Thymus (tissue), 11 donors: ENCODE results near the gene TSBP1. TPM values are rescaled to one million over a fixed set of nuclear protein-coding genes. Genes with fewer than 3 reads are reported as not detected.
"Not testable (repeated sequence)": the region's sequence is repeated elsewhere in the genome, so short reads cannot be mapped to it uniquely, and the experiment has no call there.

Experiments used
- DNase-seq, 9 donors: peaks; one replicate each; pipeline ENCODE4 v3.0.0-alpha.2; 2013; ENCODE audit warnings: low spot score in 9 of 9, low read depth in 6 of 9, missing footprints in 1 of 9
- H3K27ac ChIP-seq, 2 donors: one replicate each; pipeline ENCODE4 v1.5.1; 2013; ENCODE audit warnings: control low read depth in 1 of 2, low read depth in 1 of 2, low read length in 1 of 2, mild to moderate bottlenecking in 1 of 2, moderate library complexity in 1 of 2
- H3K27me3 ChIP-seq, 2 donors: one replicate each; pipeline ENCODE4 v1.5.1; 2013; ENCODE audit warnings: low read length in 1 of 2; ENCODE audit not compliant: control insufficient read depth in 2 of 2, insufficient read depth in 1 of 2
- H3K36me3 ChIP-seq, 2 donors: one replicate each; pipeline ENCODE4 v1.5.1; 2013; ENCODE audit warnings: low read length in 1 of 2, mild to moderate bottlenecking in 1 of 2, moderate library complexity in 1 of 2; ENCODE audit not compliant: control insufficient read depth in 2 of 2, insufficient read depth in 2 of 2
- H3K4me1 ChIP-seq, 2 donors: one replicate each; pipeline ENCODE4 v1.5.1; 2013; ENCODE audit warnings: low read length in 2 of 2; ENCODE audit not compliant: control insufficient read depth in 2 of 2, insufficient read depth in 2 of 2
- H3K4me3 ChIP-seq, 2 donors: one replicate each; pipeline ENCODE4 v1.5.1; 2013; ENCODE audit warnings: low read length in 2 of 2, control low read depth in 1 of 2, mild to moderate bottlenecking in 1 of 2
- H3K9me3 ChIP-seq, 2 donors: one replicate each; pipeline ENCODE4 v1.5.1; 2013; ENCODE audit warnings: low read length in 1 of 2, mild to moderate bottlenecking in 1 of 2; ENCODE audit not compliant: control insufficient read depth in 2 of 2, insufficient read depth in 1 of 2
- WGBS: extraction: QIAGEN DNeasy Blood & Tissue Kit; methylation state at CpG from one replicate; pipeline ENCODE4 v1.1.7; 2013; 5-methylcytosine and 5-hydroxymethylcytosine counted together
- polyA plus RNA-seq: library from polyadenylated mRNA; stranded (reverse); fragments of 200-250 nt; gene quantifications from one replicate; pipeline ENCODE4 v1.2.3, GENCODE V29; 2013
- total RNA-seq: library from RNA; stranded (reverse); fragments of 120-200 nt; gene quantifications from one replicate; pipeline ENCODE4 v1.2.4, GENCODE V29; 2013
- donor health status: healthy.

Gene TSBP1
- total and polyA plus RNA-seq, 2 donors, result not detected

DNA sequence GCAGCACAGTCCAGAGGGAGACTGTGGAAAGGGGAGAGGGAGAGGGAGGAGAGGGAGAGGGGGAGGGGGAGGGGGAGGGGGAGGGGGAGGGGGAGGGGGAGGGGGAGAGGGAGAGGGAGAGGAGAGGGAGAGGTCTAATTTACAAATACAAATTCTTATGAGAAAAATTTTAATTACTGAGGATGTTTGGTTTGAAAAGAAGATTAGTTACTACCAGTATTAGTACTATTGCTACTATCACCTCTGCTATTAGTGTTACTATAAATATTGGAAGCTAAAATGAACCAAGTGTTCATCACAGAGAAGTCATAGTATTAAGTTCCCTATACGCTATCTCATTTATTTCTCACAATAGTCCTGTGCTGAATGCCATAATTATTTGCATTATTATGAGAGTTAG is 14.3 kb upstream of the TSBP1 start:
- no peaks in the 10 kb centered on the region for H3K9me3 ChIP-seq
- 100% methylated on average over 1 of the region's 1 CpG for WGBS
- no peak for DNase-seq
- H3K27ac ChIP-seq, result no peak overlapping the region
- H3K27me3 ChIP-seq, result no peaks in the 10 kb centered on the region
- no peaks in the 10 kb centered on the region for H3K4me1 ChIP-seq
- no peaks in the 10 kb centered on the region for H3K36me3 ChIP-seq
- no peak overlapping the region for H3K4me3 ChIP-seq

DNA sequence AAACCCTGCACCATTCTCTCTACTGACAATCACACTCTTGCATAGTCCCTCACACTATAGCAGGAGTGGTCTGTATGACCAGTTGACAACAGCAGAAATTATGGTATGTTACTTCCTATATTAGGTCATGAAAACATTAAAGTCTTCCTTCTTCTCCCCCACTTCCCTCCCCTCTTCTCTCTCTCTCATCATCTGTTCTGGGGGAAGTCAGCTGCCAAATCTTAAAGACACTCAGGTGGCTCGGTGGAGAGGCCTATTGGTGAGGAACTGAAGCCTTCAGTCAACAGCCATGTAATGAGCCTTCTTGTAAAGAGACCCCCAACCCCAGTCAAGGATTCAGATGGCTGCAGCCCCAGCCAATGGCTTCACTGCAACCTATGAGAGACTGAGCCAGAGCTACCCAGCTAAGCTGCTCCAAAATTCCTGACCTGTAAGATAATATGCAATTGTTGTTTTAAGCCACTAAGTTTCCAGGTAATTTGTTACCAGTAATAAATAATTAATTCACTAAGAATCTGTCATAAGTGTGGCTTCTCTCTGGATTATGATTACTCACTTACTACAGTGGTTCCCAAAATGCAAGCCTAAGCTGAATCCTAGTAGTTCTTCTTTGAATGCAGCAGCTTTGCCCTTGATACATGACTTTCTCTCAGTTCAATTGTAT is 11.2 kb upstream of the TSBP1 start:
- H3K27me3 ChIP-seq, result no peaks in the 10 kb centered on the region
- H3K4me1 ChIP-seq, result no peaks in the 10 kb centered on the region
- no peak overlapping the region for H3K4me3 ChIP-seq
- 32% methylated on average over 1 of the region's 1 CpG for WGBS
- H3K9me3 ChIP-seq, result no peaks in the 10 kb centered on the region
- no peak overlapping the region for H3K27ac ChIP-seq
- no peak for DNase-seq
- no peaks in the 10 kb centered on the region for H3K36me3 ChIP-seq

DNA sequence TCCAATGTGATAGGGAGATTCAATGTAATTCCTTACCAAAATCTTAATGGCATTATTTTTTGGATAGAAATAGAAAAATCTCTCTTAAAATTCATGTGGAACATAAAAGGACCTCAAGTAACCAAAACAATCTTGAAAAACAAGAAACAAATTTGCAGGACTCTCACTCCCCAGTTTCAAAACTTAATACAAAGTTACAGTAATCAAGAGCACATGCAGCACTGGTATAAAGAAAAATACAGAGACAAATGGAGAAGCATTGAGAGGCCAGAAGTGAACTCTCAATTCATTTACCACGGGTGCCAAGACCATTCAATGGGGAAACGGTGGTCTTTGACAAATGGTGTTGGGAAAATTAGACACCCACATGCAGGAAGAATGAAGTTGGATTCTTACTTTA is 7.8 kb upstream of the TSBP1 start:
- Histone ChIP-seq H3K9me3 (no peaks in the 10 kb centered on the region), H3K27ac (no peak overlapping the region), H3K4me3 (no peak overlapping the region), H3K27me3 (no peaks in the 10 kb centered on the region), H3K36me3 (no peaks in the 10 kb centered on the region), H3K4me1 (no peaks in the 10 kb centered on the region)
- no peak for DNase-seq
- 97% methylated on average over 2 of the region's 2 CpGs for WGBS

DNA sequence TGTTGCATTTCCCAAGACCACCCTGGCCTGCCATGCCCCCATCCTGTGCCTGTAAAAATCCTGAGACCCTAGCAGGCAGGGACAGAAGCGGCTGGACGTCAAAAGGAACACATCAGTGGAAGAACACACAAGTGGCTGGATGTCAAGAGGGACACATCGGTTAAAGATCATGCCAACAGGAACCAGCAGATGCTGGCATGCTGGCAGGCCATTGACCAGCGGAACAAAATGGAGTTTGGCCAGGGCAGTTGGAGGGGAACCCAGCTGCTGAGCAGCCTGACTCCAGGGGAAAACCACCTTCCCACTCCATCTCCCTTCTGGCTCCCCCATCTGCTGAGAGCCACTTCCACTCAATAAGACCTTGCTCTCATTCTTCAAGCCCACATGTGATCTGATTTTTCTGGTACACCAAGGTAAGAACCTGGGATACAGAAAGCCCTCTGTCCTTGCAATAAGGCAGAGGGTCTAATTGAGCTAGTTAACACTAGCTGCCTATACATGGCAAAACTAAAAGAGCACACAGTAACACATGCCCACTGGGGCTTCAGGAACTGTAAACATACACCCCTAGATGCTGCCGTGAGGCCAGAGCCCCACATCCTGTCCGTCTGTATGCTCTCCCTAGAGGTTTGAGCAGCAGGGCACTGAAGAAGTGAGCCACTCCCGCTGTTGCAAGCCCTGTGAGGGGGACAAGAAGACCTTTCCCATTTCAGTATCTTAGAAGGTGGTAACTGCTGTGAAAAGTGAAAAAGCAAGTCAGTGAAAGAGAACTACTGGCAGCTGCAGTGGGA is 4.2 kb upstream of the TSBP1 start:
- no peaks in the 10 kb centered on the region for H3K36me3 ChIP-seq
- H3K4me1 ChIP-seq, result no peaks in the 10 kb centered on the region
- no peak overlapping the region for H3K4me3 ChIP-seq
- no peak overlapping the region for H3K27ac ChIP-seq
- WGBS, result 85% methylated on average over 7 of the region's 7 CpGs
- H3K27me3 ChIP-seq, result no peaks in the 10 kb centered on the region
- H3K9me3 ChIP-seq, result no peaks in the 10 kb centered on the region
- no peak for DNase-seq

DNA sequence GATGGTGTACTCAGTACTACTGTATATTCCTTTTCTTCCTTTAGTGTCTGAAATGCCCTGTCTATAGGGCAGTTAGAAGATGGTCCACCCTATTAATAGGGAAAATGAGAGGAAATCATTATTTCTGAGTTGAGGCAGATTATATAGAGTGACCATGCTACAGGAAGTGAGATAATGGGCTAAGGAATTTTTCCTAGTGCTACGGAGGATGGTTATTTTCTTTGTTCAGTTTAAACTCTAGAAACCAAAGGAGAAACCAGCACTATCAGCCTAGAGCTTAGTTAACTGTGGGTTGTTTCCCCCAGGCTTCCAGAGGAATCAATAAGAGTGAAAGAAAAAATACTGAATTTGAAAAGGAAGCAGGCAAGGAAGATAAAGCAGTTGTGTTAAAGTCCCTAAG is 474 bp downstream of the TSBP1 start:
- Histone ChIP-seq H3K27me3 (no peaks in the 10 kb centered on the region), H3K36me3 (no peaks in the 10 kb centered on the region), H3K27ac (no peak overlapping the region), H3K4me3 (no peak overlapping the region), H3K9me3 (no peaks in the 10 kb centered on the region), H3K4me1 (no peaks in the 10 kb centered on the region)
- WGBS, result 93% methylated on average over 1 of the region's 1 CpG
- DNase-seq, result no peak

DNA sequence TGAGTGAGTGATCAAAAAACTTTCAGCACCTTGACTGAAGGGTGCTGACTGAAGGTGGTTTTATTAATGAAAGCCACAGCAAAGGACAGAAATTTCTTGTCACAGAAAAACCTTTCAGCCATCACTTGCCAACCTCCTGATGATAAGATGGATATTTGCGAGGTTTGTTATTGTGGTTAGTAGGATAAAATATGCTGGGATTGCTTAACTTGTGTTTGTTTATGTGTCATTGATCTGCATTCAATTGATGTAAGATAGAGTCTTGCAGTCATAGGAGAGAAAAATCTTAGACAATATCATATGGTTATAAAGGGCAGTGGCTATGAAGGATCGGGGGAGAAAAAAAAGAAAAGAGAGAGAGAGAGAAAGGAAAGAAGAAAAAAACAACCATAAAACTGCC is 1.2 kb downstream of the TSBP1 start:
- 93% methylated on average over 2 of the region's 2 CpGs for WGBS
- Histone ChIP-seq H3K9me3 (no peaks in the 10 kb centered on the region), H3K4me1 (no peaks in the 10 kb centered on the region), H3K27ac (no peak overlapping the region), H3K4me3 (no peak overlapping the region), H3K36me3 (no peaks in the 10 kb centered on the region), H3K27me3 (no peaks in the 10 kb centered on the region)
- no peak for DNase-seq

DNA sequence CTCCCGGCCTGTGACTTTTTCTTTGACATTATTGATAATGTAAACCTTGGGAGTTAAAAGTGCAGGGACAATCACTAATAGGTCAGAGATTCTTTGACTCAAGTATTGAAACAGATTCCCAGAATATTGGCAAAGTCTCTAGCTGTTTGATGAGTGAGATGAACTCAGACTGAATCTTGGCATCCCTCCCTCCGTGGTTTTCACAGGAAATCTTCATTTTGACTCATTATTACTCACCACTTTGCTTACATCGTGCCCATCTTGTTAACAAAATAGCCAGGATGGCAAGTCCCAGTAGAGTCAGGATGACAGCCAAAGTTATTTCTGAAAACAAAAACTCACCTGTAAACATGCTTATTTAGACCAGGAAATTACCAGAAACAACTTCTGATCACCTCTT is 2.0 kb downstream of the TSBP1 start:
- WGBS, result 62% methylated on average over 3 of the region's 3 CpGs
- Histone ChIP-seq H3K9me3 (no peaks in the 10 kb centered on the region), H3K27me3 (no peaks in the 10 kb centered on the region)

DNA sequence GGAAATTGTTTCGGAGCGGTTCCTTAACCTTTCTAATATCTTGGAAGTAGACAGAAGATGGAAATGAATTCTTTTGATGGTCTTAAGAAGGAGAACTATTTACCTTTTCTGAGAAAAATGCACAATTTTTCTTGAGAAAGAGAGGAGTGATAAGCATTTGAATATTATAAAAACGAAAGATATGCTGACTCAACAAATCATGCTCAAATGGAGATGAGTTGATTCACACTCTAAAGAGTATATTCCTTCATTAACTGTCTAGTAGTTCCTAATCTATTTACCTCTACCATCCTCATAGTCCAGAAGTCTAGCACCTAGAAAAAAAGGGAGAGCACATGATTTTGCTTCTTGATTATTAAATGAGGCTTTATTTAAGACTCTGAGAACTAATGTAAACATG is 4.1 kb downstream of the TSBP1 start:
- Histone ChIP-seq H3K4me1 (no peaks in the 10 kb centered on the region), H3K36me3 (no peaks in the 10 kb centered on the region), H3K4me3 (no peak overlapping the region), H3K27ac (no peak overlapping the region), H3K9me3 (no peaks in the 10 kb centered on the region), H3K27me3 (no peaks in the 10 kb centered on the region)
- no peak for DNase-seq
- WGBS, result 96% methylated on average over 3 of the region's 3 CpGs

More for the DNA sequence above, 2.0 kb downstream of the TSBP1 start:
- no peak overlapping the region for H3K27ac ChIP-seq
- H3K36me3 ChIP-seq, result no peaks in the 10 kb centered on the region
- DNase-seq, result no peak
- H3K4me3 ChIP-seq, result no peak overlapping the region
- H3K4me1 ChIP-seq, result no peaks in the 10 kb centered on the region

DNA sequence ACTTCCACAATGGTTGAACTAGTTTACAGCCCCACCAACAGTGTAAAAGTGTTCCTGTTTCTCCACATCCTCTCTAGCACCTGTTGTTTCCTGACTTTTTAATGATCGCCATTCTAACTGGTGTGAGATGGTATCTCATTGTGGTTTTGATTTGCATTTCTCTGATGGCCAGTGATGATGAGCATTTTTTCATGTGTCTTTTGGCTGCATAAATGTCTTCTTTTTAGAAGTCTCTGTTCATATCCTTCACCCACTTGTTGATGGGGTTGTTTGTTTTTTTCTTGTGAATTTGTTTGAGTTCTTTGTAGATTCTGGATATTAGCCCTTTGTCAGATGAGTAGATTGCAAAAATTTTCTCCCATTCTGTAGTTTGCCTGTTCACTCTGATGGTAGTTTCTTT is 12.5 kb downstream of the TSBP1 start:
- not testable (repeated sequence) for H3K36me3 ChIP-seq, H3K9me3 ChIP-seq, H3K4me3 ChIP-seq, DNase-seq, H3K4me1 ChIP-seq, H3K27me3 ChIP-seq, H3K27ac ChIP-seq
- WGBS, result no CpG with 5 or more reads among the region's 1 CpG
